B cell (primary cell): Measurements from ENCODE around the gene SAP30. TPM values are rescaled to one million over a fixed set of nuclear protein-coding genes. Genes with fewer than 3 reads are reported as not detected.

Experiments
- ATAC-seq: fragments of 200-7000 bp; cut with Tn5 transposase; one replicate; pipeline ENCODE4 v1.10.0; 2021; ENCODE audit warnings: low read depth, mild to moderate bottlenecking, moderate number of reproducible peaks, moderate library complexity
- CTCF ChIA-PET: fragments of 350-600 bp; sonication (Branson Sonifier 250); formaldehyde crosslinking; loops from one replicate; lab custom pipeline; 2021; ENCODE audit warnings: antibody characterized with exemption, inconsistent platforms; lab: Charles Lee
- POLR2A ChIA-PET: fragments of 350-600 bp; sonication (Branson Sonifier 250); formaldehyde crosslinking; loops from one replicate; lab custom pipeline; 2021; ENCODE audit warnings: antibody characterized with exemption; lab: Charles Lee
- DNase-seq: peaks from one replicate; pipeline ENCODE4 v3.0.0; 2013
- H2AFZ ChIP-seq: 2 replicates; pipeline ENCODE4 v1.6.1; 2012; ENCODE audit warnings: mild to moderate bottlenecking, low read depth, low read length; ENCODE audit not compliant: insufficient read depth, poor library complexity, severe bottlenecking
- H3K27ac ChIP-seq, 2 donors: 1 replicate in 1 of 2; 2 replicates in 1 of 2; pipeline ENCODE4 v1.5.1; 2012 to 2013; ENCODE audit warnings: low read length in 2 of 2, mild to moderate bottlenecking in 2 of 2, moderate library complexity in 1 of 2
- H3K27me3 ChIP-seq, 4 experiments: fragments of 200-600 bp in 1 of 4; sonication (generic) in 1 of 4; replicated peaks in 1 of 4; 1 replicate in 2 of 4; 2 replicates in 2 of 4; pipeline versions ENCODE4 v1.6.1 to v1.7.0; 2013 to 2016; ENCODE audit warnings: low read length in 3 of 4, mild to moderate bottlenecking in 2 of 4, mixed read lengths in 1 of 4, moderate library complexity in 1 of 4; ENCODE audit not compliant: insufficient read depth in 4 of 4, control insufficient read depth in 3 of 4; ENCODE audit errors: control extremely low read depth in 1 of 4
- H3K36me3 ChIP-seq, 2 experiments: replicated peaks in 1 of 2; 1 replicate in 1 of 2; 2 replicates in 1 of 2; pipeline versions ENCODE4 v1.6.1 to v1.7.1; 2013; ENCODE audit warnings: low read length in 1 of 2; ENCODE audit not compliant: insufficient read depth in 2 of 2, control insufficient read depth in 1 of 2; ENCODE audit errors: control extremely low read depth in 1 of 2, extremely low read depth in 1 of 2
- H3K4me1 ChIP-seq, 2 donors: fragments of 200-600 bp in 1 of 2; sonication (generic) in 1 of 2; 1 replicate in 1 of 2; 2 replicates in 1 of 2; pipeline versions ENCODE4 v1.5.1 to v1.6.1; 2013 to 2017; ENCODE audit warnings: low read length in 2 of 2; ENCODE audit not compliant: control insufficient read depth in 2 of 2, insufficient read depth in 2 of 2
- H3K4me2 ChIP-seq: replicated peaks from 2 replicates; pipeline ENCODE3; 2012; ENCODE audit warnings: mild to moderate bottlenecking, low read depth, low read length; ENCODE audit not compliant: poor library complexity, severe bottlenecking
- H3K4me3 ChIP-seq, 5 experiments: fragments of 200-600 bp in 1 of 5; sonication (generic) in 1 of 5; 1 replicate in 3 of 5; 2 replicates in 2 of 5; pipeline versions ENCODE4 v1.5.1 to v1.7.0; 2011 to 2016; ENCODE audit warnings: low read length in 4 of 5, mild to moderate bottlenecking in 4 of 5, low read depth in 2 of 5, control low read depth in 1 of 5, moderate library complexity in 1 of 5; ENCODE audit not compliant: insufficient read depth in 1 of 5; ENCODE audit errors: control extremely low read depth in 1 of 5, extremely low read depth in 1 of 5
- H3K79me2 ChIP-seq: fragments of 200-600 bp; sonication (generic); one replicate; pipeline ENCODE4 v1.6.0; 2016; ENCODE audit warnings: low read length; ENCODE audit not compliant: control insufficient read depth, insufficient read depth
- H3K9ac ChIP-seq: fragments of 200-600 bp; sonication (generic); 2 replicates; pipeline ENCODE4 v1.6.1; 2017; ENCODE audit warnings: mild to moderate bottlenecking, low read length, moderate library complexity
- H3K9me3 ChIP-seq, 3 donors: one replicate each; pipeline versions ENCODE4 v1.6.1 to v1.7.1; 2013; ENCODE audit warnings: low read length in 2 of 3; ENCODE audit not compliant: control insufficient read depth in 2 of 3, insufficient read depth in 1 of 3; ENCODE audit errors: control extremely low read depth in 1 of 3
- H4K20me1 ChIP-seq: 2 replicates; pipeline ENCODE4 v1.6.0; 2012; ENCODE audit warnings: mild to moderate bottlenecking, low read length; ENCODE audit not compliant: insufficient read depth, control insufficient read depth, poor library complexity, severe bottlenecking
- H3K27ac Mint-ChIP-seq: one replicate; pipeline ENCODE4 v1.8.0; 2021; ENCODE audit warnings: mixed read lengths
- H3K27me3 Mint-ChIP-seq: one replicate; pipeline ENCODE4 v1.8.0; 2021; ENCODE audit warnings: mixed read lengths
- H3K4me1 Mint-ChIP-seq: one replicate; pipeline ENCODE4 v1.8.0; 2021; ENCODE audit warnings: mixed read lengths
- H3K4me3 Mint-ChIP-seq: one replicate; pipeline ENCODE4 v1.8.0; 2021; ENCODE audit warnings: mixed read lengths
- H3K9me3 Mint-ChIP-seq: one replicate; pipeline ENCODE4 v1.8.0; 2022; ENCODE audit warnings: mixed read lengths; ENCODE audit not compliant: insufficient read depth
- CTCF ChIP-seq: fragments of 200-600 bp; IDR thresholded peaks from one replicate; pipeline ENCODE4 v1.8.0; 2022; ENCODE audit warnings: antibody characterized with exemption, mild to moderate bottlenecking
- EZH2 ChIP-seq: IDR thresholded peaks from 2 replicates; pipeline ENCODE4 v1.6.1; 2012; ENCODE audit warnings: borderline replicate concordance, low read depth, mild to moderate bottlenecking, moderate library complexity, low read length; ENCODE audit not compliant: insufficient read depth, poor library complexity, severe bottlenecking
- WGBS: methylation state at CpG from one replicate; pipeline ENCODE4 v1.1.5; 2013; ENCODE audit warnings: missing lambda C conversion rate; ENCODE audit not compliant: insufficient coverage; 5-methylcytosine and 5-hydroxymethylcytosine counted together
- intact Hi-C: fragments of 100-400 bp; cut with micrococcal nuclease; formaldehyde crosslinking; loops from one replicate; pipeline ENCODE4 v1.10.0; 2022
- polyA plus RNA-seq: library from polyadenylated mRNA; depleted of rRNA; stranded (reverse); fragments of >200 nt; gene quantifications from 2 replicates; pipeline ENCODE4 v1.2.3, GENCODE V29; 2012
- total RNA-seq, 2 donors: library from RNA; stranded (reverse); fragments of 120-200 nt in 1 of 2; gene quantifications; 1 replicate in 1 of 2; 2 replicates in 1 of 2; pipeline versions ENCODE4 v1.2.3 to v1.2.4, GENCODE V29; 2013 to 2022

SAP30 gene
- total and polyA plus RNA-seq, 2 donors (not counting 1 experiment from before 2014, with no cell fraction given), result 2.5 to 3.5 TPM

GRCh38 chr4:173401063-173401462, 30.3 kb downstream of the SAP30 start:
- Histone ChIP-seq H3K4me3 (no peak overlapping the region), H3K27me3 (no peaks in the 10 kb centered on the region), H3K4me1 (no peaks in the 10 kb centered on the region), H3K27ac (no peak overlapping the region), H2AFZ (no peak overlapping the region), H3K9me3 (no peaks in the 10 kb centered on the region), H3K36me3 (no peaks in the 10 kb centered on the region), H4K20me1 (no peaks in the 10 kb centered on the region), H3K9ac (no peak overlapping the region), H3K4me2 (no peak overlapping the region), H3K79me2 (no peaks in the 10 kb centered on the region)
- CTCF ChIA-PET, result interaction anchor here (1.2 to 2.1 kb wide), 2 partner anchors 20 to 70 kb away, joined by 4 to 5 read pairs; no protein-coding TSS in a partner anchor
- no peaks in the 10 kb centered on the region for H3K4me1 Mint-ChIP-seq
- intact Hi-C loops, result no loop called here
- no peaks in the 10 kb centered on the region for H3K27me3 Mint-ChIP-seq
- H3K4me3 Mint-ChIP-seq, result no peak overlapping the region
- H3K9me3 Mint-ChIP-seq, result no peaks in the 10 kb centered on the region
- no peak overlapping the region for H3K27ac Mint-ChIP-seq
- ATAC-seq (no peak), DNase-seq (no peak)
- no peak for TF ChIP-seq EZH2
- TF ChIP-seq CTCF, result no peak
- WGBS, result 92% methylated on average over 1 of the region's 4 CpGs
- POLR2A ChIA-PET, result no interaction called here

- Histone ChIP-seq H3K9ac (no peak overlapping the region), H3K4me1 (no peaks in the 10 kb centered on the region), H3K27ac (no peak overlapping the region), H3K4me2 (no peak overlapping the region), H3K79me2 (no peaks in the 10 kb centered on the region), H3K36me3 (no peaks in the 10 kb centered on the region), H4K20me1 (no peaks in the 10 kb centered on the region), H3K4me3 (no peak overlapping the region), H3K9me3 (no peaks in the 10 kb centered on the region), H2AFZ (no peak overlapping the region), H3K27me3 (no peaks in the 10 kb centered on the region)
- Mint-ChIP-seq H3K9me3 (no peaks in the 10 kb centered on the region), H3K27me3 (no peaks in the 10 kb centered on the region), H3K4me3 (no peak overlapping the region), H3K4me1 (no peaks in the 10 kb centered on the region), H3K27ac (no peak overlapping the region)
- POLR2A ChIA-PET, result no interaction called here
- ATAC-seq (no peak), DNase-seq (no peak)
- CTCF ChIA-PET, result interaction anchor here (1.4 to 2.1 kb wide), 3 partner anchors 11 to 101 kb away, joined by 3 to 5 read pairs (median 4); no protein-coding TSS in a partner anchor
- intact Hi-C loops, result no loop called here
- TF ChIP-seq EZH2, result no peak
- no peak for TF ChIP-seq CTCF
- 67% methylated on average over 1 of the region's 2 CpGs for WGBS
These were observed 32.3 kb downstream of the SAP30 start for GRCh38 chr4:173403051-173403450.
